Stimulated activated CD8-positive, alpha-beta memory T cell treated with anti-CD3 and anti-CD28 coated beads, Interleukin-2, amount 100 ng/mL, for 1 hour (primary cell): ENCODE measurements around the gene RNASE7.

Source experiments
- DNase-seq, 2 donors: peaks; one replicate each; pipeline ENCODE4 v3.0.0-alpha.2; 2020; ENCODE audit warnings: low read depth in 2 of 2

RNASE7 gene

DNA sequence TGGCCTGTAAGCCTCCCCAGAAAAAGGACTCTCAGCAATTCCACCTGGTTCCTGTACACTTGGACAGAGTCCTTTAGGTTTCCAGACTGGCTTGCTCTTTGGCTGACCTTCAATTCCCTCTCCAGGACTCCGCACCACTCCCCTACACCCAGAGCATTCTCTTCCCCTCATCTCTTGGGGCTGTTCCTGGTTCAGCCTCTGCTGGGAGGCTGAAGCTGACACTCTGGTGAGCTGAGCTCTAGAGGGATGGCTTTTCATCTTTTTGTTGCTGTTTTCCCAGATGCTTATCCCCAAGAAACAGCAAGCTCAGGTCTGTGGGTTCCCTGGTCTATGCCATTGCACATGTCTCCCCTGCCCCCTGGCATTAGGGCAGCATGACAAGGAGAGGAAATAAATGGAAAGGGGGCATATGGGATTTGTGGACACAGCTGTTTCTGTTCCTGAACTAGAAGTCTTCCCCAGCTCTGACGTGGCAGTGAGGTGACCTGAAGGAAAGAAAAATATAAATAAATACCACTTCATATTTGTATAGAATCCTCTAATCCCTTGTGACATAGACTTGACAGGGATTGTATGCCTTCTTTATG lies 1.3 kb downstream of the RNASE7 start:
- DNase-seq: no peak

DNA sequence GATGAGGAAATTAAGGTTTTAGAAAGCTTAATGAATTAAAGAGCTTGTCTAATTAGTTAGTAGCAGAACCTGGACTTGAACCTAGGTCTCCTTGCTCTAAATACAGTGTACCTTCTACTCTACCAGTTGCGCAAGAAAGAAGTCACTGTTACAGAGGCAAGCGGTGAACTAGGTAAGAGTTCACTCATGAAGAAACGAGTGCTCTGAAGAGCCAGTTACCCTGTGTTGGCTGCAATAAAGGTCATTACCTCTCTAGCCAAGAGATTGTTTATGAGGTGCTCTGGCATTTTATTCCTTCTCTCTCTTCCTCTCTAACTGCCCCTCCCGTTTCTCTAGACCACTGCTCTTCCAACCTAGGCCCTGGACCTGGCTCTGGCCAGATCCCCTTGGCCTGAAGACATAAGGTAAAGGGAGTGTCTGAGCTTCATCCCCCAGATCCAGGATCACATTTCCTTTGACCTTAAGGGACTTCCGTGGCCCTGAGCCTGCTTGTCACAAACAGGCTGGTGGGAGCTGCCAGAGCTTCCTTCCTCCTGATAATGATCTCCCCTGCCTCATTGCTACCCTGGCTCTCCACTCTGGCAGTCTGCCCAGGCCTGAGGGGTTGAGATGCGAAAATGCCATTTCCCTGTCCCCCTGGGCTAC lies 1.9 kb downstream of the RNASE7 start:
- DNase-seq: no peak

DNA sequence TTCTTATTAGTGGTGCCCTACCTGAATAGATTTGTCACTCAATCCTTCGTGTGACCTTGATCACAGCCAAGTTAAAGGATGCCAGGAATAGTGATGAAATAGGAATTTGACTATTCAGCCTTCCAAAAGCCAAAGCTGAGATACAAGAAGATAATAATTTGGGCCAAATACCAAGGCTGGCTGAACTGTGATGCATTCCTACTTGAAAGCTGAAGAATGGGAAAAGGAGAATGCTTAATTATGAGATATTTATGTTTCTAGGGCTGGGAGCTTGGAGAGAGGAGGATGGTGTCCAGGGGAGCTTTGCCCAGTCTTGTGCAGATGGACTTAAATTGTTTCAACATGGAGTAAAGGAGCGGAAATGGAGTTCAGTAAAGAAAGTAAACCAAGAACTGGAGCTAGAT lies 5.2 kb downstream of the RNASE7 start:
- no peak for DNase-seq

DNA sequence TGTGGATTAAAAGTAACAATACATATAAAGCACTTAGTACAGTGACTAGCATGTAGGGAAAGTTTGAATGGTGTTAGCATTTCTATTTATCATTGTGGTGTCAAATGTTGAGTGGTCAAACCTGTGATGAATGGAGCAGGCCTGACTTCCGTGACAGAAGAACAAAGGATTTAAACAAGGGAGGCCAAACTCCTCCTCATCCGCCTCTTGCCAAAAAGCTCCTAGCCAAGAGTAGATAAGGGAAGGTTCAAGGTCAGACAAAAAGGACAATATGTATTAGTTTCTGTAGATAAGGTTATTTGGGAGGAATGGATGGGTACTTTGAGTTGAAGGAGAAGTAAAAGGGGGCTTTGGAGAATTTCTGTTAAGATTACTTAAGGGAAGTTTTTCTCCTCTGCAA lies 6.5 kb downstream of the RNASE7 start:
- DNase-seq: no peak

DNA sequence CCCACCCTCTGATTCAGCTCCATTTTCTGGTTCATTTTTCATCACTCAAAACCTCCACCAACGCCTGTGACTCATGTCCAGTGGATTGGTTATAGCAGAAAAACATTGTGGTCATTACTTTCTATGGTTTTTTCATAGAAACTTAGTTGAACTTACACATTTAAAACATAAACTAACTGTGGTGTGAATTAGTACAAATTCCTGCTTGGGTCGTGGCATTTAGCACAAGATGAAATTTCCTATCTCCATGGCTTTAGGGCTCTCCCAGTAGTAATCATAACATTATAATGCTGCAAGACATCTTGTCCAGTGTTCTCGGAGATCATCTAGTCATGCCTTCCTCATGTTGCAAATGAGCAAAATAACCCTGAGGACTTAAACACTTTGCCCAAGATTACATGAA lies 7.1 kb downstream of the RNASE7 start:
- no peak for DNase-seq

DNA sequence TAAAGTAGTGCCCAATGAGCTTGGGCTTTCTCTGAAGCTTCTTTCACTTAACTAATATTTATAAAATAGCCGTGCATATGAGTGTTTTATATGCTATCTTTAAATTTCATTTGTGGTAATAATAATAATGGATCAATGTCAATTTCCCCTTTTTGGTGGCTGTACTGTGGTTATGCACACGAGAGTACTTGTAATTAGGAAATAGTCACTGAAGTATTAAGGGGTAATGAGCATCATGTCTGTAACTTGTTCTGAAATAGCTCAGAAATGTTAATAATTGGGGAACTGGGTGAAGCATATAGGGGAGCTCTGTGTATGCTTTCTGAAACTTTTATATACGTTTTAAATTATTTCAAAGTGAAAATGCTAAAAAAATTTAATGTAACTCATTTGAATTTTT lies 8.4 kb downstream of the RNASE7 start:
- DNase-seq: no peak

DNA sequence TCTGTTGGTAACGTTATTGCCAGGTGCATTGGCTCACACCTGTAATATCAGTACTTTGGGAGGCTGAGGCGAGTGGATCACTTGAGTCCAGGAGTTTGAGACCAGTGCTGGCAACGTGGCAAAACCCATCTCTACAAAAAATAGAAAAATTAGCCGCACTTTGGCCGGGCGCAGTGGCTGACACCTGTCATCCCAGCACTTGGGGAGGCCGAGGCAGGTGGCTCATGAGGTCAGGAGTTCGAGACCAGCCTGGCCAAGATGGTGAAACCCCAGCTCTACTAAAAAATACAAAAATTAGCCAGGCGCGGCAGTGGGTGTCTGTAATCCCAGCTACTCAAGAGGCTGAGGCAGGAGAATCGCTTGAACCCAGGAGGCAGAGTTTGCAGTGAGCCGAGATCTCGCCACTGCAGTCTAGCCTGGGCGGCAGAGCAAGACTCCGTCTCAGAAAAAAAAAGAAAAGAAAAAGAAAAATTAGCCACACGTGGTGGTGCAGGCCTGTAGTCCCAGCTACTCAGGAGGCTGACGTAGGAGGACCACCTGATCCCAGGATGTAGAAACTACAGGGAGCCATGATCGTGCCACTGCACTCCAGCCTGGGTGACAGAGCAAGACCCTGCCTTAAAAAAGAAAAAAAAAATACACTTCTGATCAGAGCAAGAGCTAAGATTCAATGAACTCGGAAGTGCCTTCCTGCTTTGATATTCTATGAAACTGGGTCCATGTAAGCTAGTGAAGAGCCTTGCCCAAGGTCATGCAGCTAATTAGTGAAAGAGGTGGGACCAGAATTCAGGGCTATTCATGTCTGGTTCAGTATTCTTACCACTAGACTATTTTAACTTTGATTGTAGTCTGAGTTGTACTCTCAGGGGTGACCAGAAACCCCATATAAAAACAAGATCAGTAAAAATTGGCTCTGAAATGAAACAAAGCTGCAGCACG lies 11.3 kb downstream of the RNASE7 start:
- no peak for DNase-seq

DNA sequence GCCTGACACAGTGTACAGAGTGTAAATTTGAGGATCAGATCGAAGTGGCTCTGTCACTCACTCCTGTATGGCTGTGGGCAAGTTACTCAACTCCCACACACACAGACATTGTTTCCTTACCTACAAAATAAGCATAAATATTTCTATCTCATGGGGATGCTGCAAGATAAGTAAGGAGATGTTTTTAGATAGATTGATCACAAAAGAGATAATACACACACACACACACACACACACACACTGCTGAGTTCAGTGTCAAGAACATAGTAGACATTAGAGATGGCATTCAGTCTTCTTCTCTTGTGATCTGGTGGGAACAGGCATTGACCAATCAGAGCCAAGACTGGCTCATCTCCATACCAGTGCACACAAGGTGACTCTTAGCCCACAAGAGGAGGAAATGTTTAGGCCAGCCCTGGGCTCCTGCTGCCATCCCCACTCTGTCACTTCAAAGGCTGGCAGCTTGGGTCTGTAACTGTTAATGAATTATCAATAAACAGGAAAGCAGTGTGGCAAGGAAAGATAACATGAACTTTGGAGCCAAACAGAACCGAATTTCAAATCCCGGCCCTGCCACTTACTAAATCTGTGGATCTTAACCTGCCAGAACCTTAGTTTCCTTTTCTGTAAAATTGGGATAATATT lies 12.1 kb downstream of the RNASE7 start:
- no peak for DNase-seq

DNA sequence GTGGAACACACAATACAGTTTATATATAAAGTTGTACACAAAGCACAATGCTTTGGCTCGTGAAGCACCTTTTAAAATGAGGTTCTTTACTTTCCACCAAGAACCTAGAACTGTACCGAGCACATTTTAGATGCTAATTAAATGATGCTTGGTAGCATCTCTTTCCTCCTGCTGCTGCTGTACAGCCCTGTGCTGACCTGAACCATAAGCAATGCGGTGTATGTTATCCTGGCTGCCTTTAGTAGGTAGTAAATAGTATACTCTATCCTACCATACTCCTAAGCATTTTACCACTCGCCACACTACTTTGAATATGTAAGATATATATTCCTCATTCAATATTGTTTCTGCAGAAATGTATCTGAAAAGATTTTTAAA lies 12.6 kb downstream of the RNASE7 start:
- no peak for DNase-seq

DNA sequence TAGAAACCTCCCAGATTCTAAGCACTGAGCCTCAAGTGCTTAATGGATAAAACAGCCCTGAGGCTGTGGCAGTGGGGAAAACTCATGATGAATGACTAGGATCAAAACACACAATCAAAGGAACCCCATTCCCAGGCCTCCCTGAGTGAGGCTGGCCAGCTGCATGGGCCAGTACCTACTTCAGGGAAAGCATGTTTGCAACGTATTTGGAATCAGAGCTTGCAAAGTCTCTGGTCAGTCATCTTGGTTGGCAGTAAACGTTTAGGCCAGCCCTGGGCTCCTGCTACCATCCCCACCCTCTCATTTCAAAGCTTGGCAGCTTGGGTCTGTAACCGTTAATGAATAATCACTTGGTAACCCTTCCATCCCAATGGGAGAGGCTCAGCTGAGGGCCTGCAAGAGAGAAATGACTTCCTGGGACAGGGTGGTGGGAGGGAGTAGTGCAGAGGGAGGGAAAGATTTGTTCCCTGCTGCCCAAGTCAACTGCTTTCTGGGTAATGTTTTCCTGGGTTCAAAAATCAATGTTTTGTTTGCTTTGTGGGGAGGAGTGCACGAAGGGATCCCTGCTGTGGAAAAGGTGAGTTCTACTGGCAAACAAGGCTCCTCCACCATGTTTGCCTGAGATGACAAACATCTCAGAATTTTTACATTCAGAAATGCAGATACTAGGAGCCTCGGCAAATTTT lies 13.4 kb downstream of the RNASE7 start:
- DNase-seq: no peak

DNA sequence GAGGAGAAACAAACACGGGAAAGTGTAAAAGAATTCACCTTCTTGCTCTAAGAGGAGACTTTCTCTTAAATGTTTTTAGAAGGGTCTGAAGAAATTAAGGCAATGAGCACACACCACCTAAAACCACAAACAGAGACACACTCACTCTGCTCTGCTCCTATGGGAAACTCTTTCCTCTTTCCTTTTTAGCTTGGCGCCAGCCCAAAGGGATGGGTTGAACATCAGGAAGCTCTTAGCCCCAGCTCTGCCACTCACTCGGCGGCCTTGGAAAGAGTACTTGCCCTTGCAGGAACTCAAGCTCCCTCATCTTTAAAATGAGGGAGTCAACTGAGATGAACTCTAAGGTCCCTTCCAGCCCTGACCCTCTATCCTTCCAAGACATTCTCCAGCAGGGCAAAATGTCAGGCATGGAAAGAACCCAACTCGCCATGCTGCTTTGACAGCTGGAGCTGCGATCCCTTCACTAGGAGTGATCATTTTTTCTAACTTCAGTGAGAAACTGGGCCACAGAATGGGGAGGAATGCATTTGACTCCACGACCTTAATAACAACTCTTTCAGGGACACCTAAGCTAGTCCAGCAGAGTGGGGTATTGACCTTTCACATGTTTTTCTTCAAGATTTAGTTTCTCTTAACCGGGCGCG lies 14.5 kb downstream of the RNASE7 start:
- no peak for DNase-seq

DNA sequence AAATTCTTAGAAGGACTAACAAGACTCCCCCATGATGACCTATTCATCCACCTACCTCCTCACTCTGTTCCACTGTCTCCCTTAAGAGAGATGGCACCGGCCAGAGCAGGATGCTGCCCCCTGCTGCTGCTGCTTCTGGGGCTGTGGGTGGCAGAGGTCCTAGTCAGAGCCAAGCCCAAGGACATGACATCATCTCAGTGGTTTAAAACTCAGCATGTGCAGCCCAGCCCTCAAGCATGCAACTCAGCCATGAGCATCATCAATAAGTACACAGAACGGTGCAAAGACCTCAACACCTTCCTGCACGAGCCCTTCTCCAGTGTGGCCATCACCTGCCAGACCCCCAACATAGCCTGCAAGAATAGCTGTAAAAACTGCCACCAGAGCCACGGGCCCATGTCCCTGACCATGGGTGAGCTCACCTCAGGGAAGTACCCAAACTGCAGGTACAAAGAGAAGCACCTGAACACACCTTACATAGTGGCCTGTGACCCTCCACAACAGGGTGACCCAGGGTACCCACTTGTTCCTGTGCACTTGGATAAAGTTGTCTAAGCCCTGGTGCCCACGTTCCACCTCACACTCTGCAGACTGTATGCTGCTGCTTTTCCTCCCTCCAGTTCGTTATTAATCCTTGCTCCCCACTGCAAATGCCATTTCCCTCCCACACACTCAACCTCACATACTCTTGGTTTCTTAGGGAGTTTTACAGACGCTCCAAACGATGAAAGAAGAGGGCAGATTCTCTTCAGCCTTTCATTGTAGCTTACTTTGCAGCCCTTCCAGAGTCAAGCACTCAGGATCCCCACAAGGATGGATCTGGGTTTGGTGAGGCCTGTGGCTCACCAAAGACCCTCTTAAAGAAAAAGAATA lies 15.9 kb downstream of the RNASE7 start, which contains the start of gene RNASE8:
Gene RNASE8 (plus strand): TSS at position 20 of the 873 bp plus-strand sequence. CDS start 71 bp downstream, at position 91.
- DNase-seq: no peak

DNA sequence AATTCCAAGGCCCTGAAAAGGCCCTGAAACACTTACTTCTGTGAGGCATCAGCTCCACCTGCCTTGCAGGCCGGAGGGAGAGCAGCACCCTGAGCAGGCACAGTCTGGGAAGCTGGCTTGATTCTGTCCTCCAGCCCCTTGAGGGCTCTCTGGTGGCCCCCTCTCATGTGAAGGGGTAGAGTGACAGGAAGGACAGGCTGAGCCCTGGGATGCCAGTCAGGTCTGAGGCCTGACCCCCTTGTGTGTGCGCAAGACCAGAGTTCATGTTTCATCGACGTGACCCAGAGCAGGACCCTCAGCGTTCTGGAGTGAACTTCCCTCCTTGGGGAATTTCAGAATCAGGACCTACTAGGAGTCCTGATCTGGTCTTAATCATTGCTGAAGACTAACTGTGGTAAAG lies 16.7 kb downstream of the RNASE7 start:
- DNase-seq: no peak

DNA sequence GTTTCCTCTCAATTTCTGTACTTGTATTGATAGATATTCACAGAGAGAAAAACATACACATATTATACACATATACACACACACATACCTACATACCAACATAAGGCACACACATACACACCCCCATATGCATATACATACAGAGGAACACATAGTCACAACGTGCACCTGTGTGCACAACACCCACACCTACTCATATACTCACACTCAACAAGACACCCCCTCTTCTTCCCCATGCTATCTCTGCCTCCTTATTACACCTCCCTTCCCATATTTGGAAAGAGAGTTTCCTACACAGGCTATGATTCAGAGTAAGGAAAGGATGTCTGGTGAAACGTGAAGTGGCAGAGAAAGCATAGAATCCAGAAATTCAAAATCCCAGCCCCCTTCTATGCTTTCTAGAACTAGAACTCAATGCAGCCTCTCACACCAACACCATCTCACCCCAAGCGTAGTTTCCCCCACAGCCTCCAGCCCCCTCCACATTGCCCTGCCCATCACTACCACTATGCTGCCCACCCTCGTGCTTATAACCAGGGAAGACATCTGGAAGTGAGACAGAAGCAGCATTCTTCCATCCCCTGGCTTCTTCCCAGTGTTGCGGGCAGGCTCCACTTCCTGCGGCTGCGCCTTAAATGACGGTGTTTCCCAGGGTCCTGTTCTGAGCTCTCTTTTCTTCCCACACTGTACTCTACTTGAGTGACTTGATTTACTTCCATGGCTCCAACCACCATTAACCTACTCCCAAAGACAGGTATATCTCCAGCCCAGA lies 17.9 kb downstream of the RNASE7 start:
- DNase-seq: no peak

DNA sequence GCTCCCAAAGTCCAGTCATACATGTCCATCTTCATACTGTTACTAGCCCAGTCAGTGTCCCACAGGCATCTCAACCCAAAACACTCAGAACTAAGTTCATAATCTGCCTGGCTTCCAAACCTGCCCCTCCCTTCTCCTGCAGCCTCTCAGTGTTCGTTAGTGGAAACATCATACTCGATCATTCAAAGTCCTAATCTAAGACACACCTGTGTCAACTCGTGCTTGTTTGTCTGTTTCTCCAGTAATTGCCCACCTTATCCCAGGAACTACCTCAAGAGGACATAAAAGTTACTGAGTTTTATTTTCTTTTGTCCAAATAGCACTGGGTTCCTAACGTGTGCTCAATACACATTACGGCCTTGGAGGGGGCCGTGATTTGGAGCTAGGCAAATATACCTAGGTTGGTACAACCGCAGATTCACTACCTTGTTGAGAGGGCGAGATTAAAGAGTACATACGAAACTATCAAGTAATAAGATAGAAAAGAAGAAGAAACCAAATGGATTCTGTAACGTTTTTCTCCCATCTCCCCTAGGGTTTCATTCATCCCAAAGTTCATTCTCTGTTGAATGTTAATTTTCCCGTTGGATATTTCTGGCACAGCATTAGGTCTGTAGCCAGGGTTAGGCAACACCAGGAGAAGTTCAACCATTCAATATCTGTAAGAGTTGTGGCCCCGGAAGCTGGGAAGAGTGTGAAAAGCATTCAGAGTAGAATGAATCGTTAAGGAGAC lies 18.6 kb downstream of the RNASE7 start:
- no peak for DNase-seq

DNA sequence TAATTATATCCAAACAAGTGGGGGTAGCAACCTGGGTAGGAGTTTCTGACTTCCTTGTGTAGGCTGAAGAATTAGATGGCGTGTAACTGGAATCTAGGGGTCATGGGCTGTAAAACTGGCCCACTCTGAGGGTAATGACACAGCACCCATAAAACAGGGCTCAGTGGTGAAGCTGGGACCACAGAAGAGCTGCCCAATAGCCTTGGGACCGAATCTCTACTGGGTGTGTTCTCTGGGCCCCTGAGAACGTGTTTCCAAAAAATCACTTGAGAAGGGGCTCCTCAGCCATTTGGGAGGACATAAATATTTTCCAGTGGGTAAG lies 19.1 kb downstream of the RNASE7 start:
- DNase-seq: no peak

DNA sequence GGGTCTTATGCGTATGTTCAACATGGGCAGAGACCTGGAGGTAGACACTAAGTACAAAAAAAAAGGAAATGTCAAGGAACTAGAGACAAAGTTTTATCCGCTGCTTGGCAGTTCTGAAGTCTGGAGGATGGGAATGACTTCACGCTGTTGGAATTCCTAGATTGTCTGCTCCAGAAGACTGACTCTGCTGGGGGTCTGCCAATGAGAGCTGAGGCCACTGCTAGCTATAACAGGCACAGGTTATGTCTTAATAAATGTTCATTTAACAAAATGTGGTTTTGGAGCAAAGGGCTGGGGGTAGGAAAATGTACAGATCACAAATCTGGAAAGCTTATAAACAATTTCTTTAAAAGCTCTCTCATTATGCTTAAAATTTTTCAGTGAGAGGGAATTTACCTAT lies 21.3 kb downstream of the RNASE7 start:
- no peak for DNase-seq

DNA sequence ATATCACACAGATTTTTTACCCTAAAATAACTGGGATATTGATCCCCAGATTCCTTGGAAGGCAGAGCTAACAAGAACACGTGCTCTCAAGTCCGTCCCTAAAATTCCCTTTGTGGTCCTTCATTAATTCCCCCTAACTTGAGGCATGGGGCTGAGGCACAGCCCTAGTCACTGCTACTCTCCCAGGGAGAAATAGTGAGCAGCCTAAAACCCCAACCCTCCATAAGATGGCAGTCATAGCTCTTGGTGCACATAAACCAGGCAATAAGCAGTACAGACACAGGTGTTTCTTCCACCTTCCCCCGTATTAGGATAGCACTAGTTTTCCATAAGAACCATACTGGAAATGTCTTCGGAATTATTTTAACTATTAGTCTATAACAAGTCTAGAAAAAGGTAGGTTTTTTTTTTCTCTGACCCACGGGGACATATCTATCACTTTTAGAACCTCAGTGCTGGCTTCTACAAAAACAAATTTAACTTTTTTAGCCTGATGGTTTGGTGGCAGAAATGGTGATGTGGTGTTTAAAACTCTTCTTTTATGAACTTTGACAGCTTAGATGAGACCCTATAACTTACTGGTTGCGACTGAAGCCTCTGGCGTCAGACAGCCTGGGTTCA lies 24.8 kb downstream of the RNASE7 start:
- DNase-seq: no peak
